ENCODE results near the gene USH1G.

Gene USH1G

DNA sequence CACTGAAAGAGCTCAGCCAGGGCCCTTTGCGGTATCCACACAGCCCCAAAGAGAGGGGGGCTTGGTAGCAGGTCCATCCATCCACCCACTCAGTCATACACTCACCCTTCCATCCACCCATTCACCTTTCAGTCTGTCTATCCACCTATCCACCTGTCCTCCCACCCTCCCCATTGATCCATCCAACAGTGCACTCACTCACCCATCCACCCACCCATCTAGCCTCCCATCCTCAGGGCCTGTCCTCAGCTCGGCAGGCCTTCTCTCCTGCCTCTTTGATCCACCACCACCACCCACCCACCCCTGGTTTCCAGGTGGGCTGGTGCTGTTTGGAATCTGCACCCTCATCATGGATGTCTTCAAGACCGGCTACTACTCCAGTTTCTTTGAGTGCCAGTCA is 2.2 kb upstream of the USH1G start:
- Histone ChIP-seq H4K20me1 (ENCODE audit: low read depth, low read length) (no peaks in the 10 kb centered on the region), H3F3A (ENCODE audit: insufficient read depth) (no peaks in the 10 kb centered on the region), H2AFZ (ENCODE audit: low read depth, low read length, severe bottlenecking) (no peak overlapping the region), H3K27me3 (ENCODE audit: low read length) (no peaks in the 10 kb centered on the region), H3K9ac (ENCODE audit: low read length) (no peak overlapping the region), H3K4me2 (ENCODE audit: low read depth, low read length, poor library complexity, severe bottlenecking) (no peak overlapping the region), H3K4me3 (ENCODE audit: insufficient read depth, low read length, poor library complexity, severe bottlenecking) (no peak overlapping the region), H3K9me3 (ENCODE audit: insufficient read depth, low read length) (no peaks in the 10 kb centered on the region), H3K27ac (ENCODE audit: low read depth, low read length) (no peak overlapping the region), H3K79me2 (ENCODE audit: insufficient read depth, low read length) (no peaks in the 10 kb centered on the region), H3K9me2 (replicated peaks; ENCODE audit: insufficient read depth, low read length) (no peaks in the 10 kb centered on the region), H3K36me3 (ENCODE audit: low read length) (no peaks in the 10 kb centered on the region)
- TF ChIP-seq, protein P1, sequence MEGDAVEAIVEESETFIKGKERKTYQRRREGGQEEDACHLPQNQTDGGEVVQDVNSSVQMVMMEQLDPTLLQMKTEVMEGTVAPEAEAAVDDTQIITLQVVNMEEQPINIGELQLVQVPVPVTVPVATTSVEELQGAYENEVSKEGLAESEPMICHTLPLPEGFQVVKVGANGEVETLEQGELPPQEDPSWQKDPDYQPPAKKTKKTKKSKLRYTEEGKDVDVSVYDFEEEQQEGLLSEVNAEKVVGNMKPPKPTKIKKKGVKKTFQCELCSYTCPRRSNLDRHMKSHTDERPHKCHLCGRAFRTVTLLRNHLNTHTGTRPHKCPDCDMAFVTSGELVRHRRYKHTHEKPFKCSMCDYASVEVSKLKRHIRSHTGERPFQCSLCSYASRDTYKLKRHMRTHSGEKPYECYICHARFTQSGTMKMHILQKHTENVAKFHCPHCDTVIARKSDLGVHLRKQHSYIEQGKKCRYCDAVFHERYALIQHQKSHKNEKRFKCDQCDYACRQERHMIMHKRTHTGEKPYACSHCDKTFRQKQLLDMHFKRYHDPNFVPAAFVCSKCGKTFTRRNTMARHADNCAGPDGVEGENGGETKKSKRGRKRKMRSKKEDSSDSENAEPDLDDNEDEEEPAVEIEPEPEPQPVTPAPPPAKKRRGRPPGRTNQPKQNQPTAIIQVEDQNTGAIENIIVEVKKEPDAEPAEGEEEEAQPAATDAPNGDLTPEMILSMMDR (IDR thresholded peaks at IDR 0.05; ENCODE audit: insufficient read depth, low read length, poor library complexity, severe bottlenecking), result no peak
- no peak for TF ChIP-seq EZH2phosphoT487 (conservative IDR thresholded peaks at IDR 0.05; ENCODE audit: low read length)

DNA sequence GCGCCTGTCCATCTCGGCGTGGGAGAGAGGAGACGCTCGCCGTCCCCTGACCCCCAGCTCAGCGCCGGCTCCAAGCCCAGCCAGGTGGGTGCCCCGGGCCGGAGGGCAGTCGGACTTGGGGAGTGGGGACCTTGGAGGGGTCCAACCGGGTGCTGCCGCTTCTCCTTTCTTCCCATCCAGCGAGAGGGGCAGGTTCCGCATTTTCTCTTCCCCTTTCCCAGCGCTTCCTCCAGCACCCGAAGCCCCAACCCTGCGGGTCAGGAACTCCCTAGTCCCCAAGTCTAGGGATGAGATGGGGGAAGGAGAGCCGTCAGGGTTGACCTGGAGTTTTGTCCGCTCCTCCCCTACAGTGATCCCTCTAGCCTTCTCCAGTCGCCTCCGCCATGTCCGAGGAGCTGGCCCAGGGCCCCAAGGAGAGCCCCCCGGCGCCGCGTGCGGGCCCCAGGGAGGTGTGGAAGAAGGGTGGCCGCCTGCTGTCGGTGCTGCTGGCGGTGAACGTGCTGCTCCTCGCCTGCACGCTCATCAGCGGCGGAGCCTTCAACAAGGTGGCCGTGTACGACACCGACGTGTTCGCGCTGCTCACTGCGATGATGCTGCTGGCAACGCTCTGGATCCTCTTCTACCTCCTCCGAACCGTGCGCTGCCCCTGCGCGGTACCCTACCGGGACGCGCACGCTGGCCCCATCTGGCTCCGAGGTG is 1.3 kb upstream of the USH1G start, which contains the start of gene OTOP2:
TSS of gene OTOP2 (plus strand) at position 24 of the 699 bp plus-strand sequence. CDS start at position 384, 360 bp downstream.
- no peaks in the 10 kb centered on the region for H3K9me3 ChIP-seq (ENCODE audit: insufficient read depth, low read length)
- H3K79me2 ChIP-seq (ENCODE audit: insufficient read depth, low read length), result no peaks in the 10 kb centered on the region
- no peak for TF ChIP-seq EZH2phosphoT487 (conservative IDR thresholded peaks at IDR 0.05; ENCODE audit: low read length)
- TF ChIP-seq, protein P1 (IDR thresholded peaks at IDR 0.05; ENCODE audit: insufficient read depth, low read length, poor library complexity, severe bottlenecking), result no peak
- no peak within 1 kb of the TSS for H2AFZ ChIP-seq (ENCODE audit: low read depth, low read length, severe bottlenecking)
- no peak within 1 kb of the TSS for H3K4me2 ChIP-seq (ENCODE audit: low read depth, low read length, poor library complexity, severe bottlenecking)
- H3K4me3 ChIP-seq (ENCODE audit: insufficient read depth, low read length, poor library complexity, severe bottlenecking), result no peak within 1 kb of the TSS
- no peaks in the 10 kb centered on the region for H3K36me3 ChIP-seq (ENCODE audit: low read length)
- H4K20me1 ChIP-seq (ENCODE audit: low read depth, low read length), result no peaks in the 10 kb centered on the region
- no peak within 1 kb of the TSS for H3K9ac ChIP-seq (ENCODE audit: low read length)
- no peaks in the 10 kb centered on the region for H3K9me2 ChIP-seq (replicated peaks; ENCODE audit: insufficient read depth, low read length)
- no peaks in the 10 kb centered on the region for H3F3A ChIP-seq (ENCODE audit: insufficient read depth)
- H3K27me3 ChIP-seq (ENCODE audit: low read length), result no peaks in the 10 kb centered on the region
- no peak within 1 kb of the TSS for H3K27ac ChIP-seq (ENCODE audit: low read depth, low read length)

DNA sequence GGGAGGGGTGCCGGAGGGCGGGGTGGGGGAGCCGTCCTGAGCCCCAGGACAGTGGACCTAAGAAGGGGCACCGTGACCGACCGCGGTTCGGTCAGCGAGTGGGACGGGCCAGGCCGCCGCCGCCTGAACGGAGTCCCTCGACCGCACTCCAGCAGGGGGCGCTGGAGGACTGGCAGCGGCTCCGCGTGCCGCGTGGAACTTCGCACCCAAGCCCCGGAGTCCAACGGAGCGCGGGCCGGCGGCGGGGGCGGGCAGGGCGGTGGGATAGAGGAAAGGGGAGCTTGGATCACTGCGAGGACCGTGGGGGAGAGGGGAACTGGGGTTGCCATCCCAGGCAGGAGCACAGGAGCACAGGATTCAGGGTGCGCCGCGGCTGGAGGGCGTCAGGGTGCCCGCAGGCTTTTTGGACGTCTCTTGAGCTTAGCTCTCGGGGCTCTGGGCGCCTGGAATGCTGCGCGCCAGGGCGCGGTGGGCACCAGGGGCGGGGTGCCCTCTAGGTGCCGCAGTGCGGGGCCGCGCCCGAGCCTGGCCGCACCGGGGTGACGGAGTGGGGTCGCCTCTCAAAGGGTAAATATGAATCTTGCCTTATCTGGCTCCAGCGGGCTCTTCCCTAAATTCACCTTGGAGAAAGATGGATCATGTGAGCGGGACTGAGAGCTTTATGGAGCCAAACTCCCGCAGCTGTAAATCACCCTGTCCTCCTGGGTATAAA is 639 bp upstream of the USH1G start:
- Histone ChIP-seq H3K27ac (ENCODE audit: low read depth, low read length) (no peak overlapping the region), H3K9me2 (replicated peaks; ENCODE audit: insufficient read depth, low read length) (no peaks in the 10 kb centered on the region), H3K79me2 (ENCODE audit: insufficient read depth, low read length) (no peaks in the 10 kb centered on the region), H3K9ac (ENCODE audit: low read length) (no peak overlapping the region), H4K20me1 (ENCODE audit: low read depth, low read length) (no peaks in the 10 kb centered on the region), H3K4me3 (ENCODE audit: insufficient read depth, low read length, poor library complexity, severe bottlenecking) (no peak overlapping the region), H3K27me3 (ENCODE audit: low read length) (no peaks in the 10 kb centered on the region), H3K9me3 (ENCODE audit: insufficient read depth, low read length) (no peaks in the 10 kb centered on the region), H2AFZ (ENCODE audit: low read depth, low read length, severe bottlenecking) (no peak overlapping the region), H3K4me2 (ENCODE audit: low read depth, low read length, poor library complexity, severe bottlenecking) (no peak overlapping the region), H3F3A (ENCODE audit: insufficient read depth) (no peaks in the 10 kb centered on the region), H3K36me3 (ENCODE audit: low read length) (no peaks in the 10 kb centered on the region)
- TF ChIP-seq EZH2phosphoT487 (conservative IDR thresholded peaks at IDR 0.05; ENCODE audit: low read length), result no peak
- TF ChIP-seq, protein P1 (IDR thresholded peaks at IDR 0.05; ENCODE audit: insufficient read depth, low read length, poor library complexity, severe bottlenecking), result peak; percentile 45
